ENCODE data around the gene ARL6IP5.
A peak's percentile ranks its signal among the peaks of the same experiment; 100 is the strongest.

Gene ARL6IP5

DNA sequence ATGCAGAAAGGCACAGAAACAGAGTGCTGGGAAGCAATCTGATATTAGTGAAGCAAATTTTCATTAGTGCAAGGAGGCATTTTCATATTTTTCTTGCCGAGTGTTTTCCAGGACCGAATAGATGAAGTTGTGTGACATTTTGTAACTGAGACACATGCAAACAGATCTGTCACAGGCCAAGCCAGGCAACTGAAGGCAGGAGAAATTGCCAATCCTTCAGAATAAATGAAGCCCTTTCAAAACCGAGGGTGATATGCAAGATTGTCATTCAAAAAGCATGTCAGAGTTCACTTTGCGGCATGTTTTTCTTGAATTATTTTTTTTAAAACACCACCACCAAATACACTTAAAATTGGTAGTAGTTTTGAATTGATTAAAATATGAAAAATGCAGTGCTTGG is 31.4 kb downstream of the ARL6IP5 start:
- Histone ChIP-seq H3K9me3 (ENCODE audit: low read depth, low read length) (no peaks in the 10 kb centered on the region), H3K9ac (ENCODE audit: insufficient read length) (no peak overlapping the region), H3K27ac (no peak overlapping the region), H3K4me3 (no peak overlapping the region), H3K36me3 (ENCODE audit: insufficient read depth, low read length) (no peaks in the 10 kb centered on the region)
- DNase-seq (ENCODE audit: low read depth, low spot score), result no peak
- TF ChIP-seq EZH2 (IDR thresholded peaks at IDR 0.05) (no peak), FOXP2 (optimal IDR thresholded peaks at IDR 0.05; ENCODE audit: control extremely low read depth, extremely low read length, insufficient read depth) (no peak), POLR2AphosphoS5 (IDR thresholded peaks at IDR 0.05; ENCODE audit: borderline replicate concordance, low read depth, low read length) (no peak)

DNA sequence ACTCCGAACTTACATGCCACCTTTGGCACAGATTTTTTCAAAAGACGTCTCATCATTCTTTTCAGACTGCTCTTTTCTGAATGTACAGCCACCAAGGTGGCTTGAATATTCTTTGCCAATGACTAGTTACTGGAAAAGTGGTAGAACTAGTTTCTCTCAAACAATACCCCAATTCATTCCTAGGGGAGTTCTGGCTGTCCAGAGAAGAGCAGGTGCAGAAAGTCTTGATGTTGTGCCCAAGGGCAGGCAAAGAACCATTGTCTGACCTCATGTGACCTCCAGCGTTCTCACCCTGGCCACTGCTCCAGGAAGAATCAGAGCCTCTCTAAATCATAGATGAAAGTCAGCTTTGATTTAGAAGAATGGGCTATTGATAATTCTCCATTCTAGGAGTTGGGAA is 32.2 kb downstream of the ARL6IP5 start:
- DNase-seq (ENCODE audit: low read depth, low spot score), result no peak
- TF ChIP-seq POLR2AphosphoS5 (IDR thresholded peaks at IDR 0.05; ENCODE audit: borderline replicate concordance, low read depth, low read length) (no peak), EZH2 (IDR thresholded peaks at IDR 0.05) (no peak), FOXP2 (optimal IDR thresholded peaks at IDR 0.05; ENCODE audit: control extremely low read depth, extremely low read length, insufficient read depth) (no peak)
- Histone ChIP-seq H3K36me3 (ENCODE audit: insufficient read depth, low read length) (no peaks in the 10 kb centered on the region), H3K9me3 (ENCODE audit: low read depth, low read length) (no peaks in the 10 kb centered on the region), H3K9ac (ENCODE audit: insufficient read length) (no peak overlapping the region), H3K27ac (no peak overlapping the region), H3K4me3 (no peak overlapping the region)

DNA sequence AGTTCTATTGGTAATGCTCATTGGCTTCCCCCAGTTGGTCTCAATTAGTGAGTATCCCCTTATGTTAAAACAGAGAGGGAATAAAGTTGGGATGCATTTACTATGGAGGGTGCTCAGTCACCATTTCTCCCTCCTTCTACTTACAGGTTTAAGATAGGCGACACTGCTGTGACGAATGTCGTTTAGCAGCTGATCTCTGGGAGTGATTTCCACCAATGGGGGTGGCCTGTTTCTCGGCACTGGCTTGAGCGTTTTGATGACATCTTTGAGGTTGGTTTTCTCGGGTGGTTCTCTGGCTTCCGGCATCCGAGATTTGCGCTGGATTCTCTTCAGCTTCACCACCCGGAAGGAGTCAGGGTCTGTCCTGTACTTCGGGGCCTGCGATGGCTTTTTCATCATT is 33.8 kb downstream of the ARL6IP5 start:
- DNase-seq (ENCODE audit: low read depth, low spot score), result no peak
- no peak overlapping the region for H3K4me3 ChIP-seq
- no peaks in the 10 kb centered on the region for H3K9me3 ChIP-seq (ENCODE audit: low read depth, low read length)
- H3K27ac ChIP-seq, result no peak overlapping the region
- no peaks in the 10 kb centered on the region for H3K36me3 ChIP-seq (ENCODE audit: insufficient read depth, low read length)
- TF ChIP-seq FOXP2 (optimal IDR thresholded peaks at IDR 0.05; ENCODE audit: control extremely low read depth, extremely low read length, insufficient read depth) (no peak), EZH2 (IDR thresholded peaks at IDR 0.05) (no peak), POLR2AphosphoS5 (IDR thresholded peaks at IDR 0.05; ENCODE audit: borderline replicate concordance, low read depth, low read length) (no peak)
- H3K9ac ChIP-seq (ENCODE audit: insufficient read length), result no peak overlapping the region

- H3K4me3 ChIP-seq, result no peak overlapping the region
- no peaks in the 10 kb centered on the region for H3K9me3 ChIP-seq (ENCODE audit: low read depth, low read length)
- DNase-seq (ENCODE audit: low read depth, low spot score), result no peak
- H3K27ac ChIP-seq, result no peak overlapping the region
- H3K36me3 ChIP-seq (ENCODE audit: insufficient read depth, low read length), result no peaks in the 10 kb centered on the region
- H3K9ac ChIP-seq (ENCODE audit: insufficient read length), result no peak overlapping the region
- TF ChIP-seq EZH2 (IDR thresholded peaks at IDR 0.05), result no peak
- no peak for TF ChIP-seq POLR2AphosphoS5 (IDR thresholded peaks at IDR 0.05; ENCODE audit: borderline replicate concordance, low read depth, low read length)
- no peak for TF ChIP-seq FOXP2 (optimal IDR thresholded peaks at IDR 0.05; ENCODE audit: control extremely low read depth, extremely low read length, insufficient read depth)
Observed at GRCh38 chr3:69119138-69119537, 34.4 kb downstream of the ARL6IP5 start.

DNA sequence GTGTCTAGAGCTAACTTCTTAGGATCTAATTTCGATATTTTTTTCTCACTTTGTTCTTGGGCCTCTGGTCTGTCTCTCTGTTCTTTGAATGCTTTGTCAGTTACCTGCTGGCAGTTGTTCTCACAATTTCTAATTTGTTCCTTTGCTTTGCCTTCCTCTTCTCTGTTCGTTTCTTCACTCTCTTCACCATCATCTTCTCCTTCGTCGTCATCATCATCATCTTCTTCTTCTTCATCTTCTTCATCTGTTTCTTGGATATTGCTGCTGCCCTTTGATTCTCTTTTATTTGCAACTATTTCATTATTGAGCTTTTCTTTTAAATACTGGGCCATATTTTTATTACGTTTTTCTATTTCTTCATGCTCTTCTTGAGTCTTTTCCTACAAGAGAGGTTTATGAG is 34.9 kb downstream of the ARL6IP5 start:
- TF ChIP-seq FOXP2 (optimal IDR thresholded peaks at IDR 0.05; ENCODE audit: control extremely low read depth, extremely low read length, insufficient read depth) (no peak), EZH2 (IDR thresholded peaks at IDR 0.05) (no peak), POLR2AphosphoS5 (IDR thresholded peaks at IDR 0.05; ENCODE audit: borderline replicate concordance, low read depth, low read length) (no peak)
- no peak for DNase-seq (ENCODE audit: low read depth, low spot score)
- Histone ChIP-seq H3K9me3 (ENCODE audit: low read depth, low read length) (no peaks in the 10 kb centered on the region), H3K36me3 (ENCODE audit: insufficient read depth, low read length) (no peaks in the 10 kb centered on the region), H3K9ac (ENCODE audit: insufficient read length) (no peak overlapping the region), H3K4me3 (no peak overlapping the region), H3K27ac (no peak overlapping the region)

DNA sequence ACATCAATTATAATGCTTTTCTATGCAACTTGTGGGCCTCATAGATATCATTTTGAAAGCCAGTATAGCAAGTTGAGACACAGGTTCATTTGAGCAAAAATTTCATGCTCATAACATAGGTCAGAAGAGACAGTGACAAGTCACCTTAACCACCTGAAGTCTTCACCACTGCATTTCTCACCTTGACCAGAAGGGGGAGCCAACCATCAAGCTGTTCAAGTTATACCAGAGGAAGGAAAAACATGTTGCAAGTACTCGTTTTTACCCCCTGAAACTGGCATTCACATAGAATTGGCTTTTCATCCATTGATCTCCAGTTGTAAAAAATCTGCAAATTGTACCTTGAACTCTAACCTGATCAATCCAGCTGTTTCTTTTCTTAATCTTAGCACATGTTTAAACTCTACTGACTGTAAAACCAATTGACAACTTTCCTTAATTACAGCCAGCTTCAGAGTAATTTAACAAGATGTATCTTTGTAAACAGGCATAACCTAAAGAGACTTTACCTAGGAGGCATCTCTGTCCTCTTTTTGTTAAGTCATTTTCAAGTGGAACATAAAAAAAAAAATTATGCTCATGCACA is 36.2 kb downstream of the ARL6IP5 start:
- no peak overlapping the region for H3K27ac ChIP-seq
- H3K9me3 ChIP-seq (ENCODE audit: low read depth, low read length), result no peaks in the 10 kb centered on the region
- no peak overlapping the region for H3K9ac ChIP-seq (ENCODE audit: insufficient read length)
- no peaks in the 10 kb centered on the region for H3K36me3 ChIP-seq (ENCODE audit: insufficient read depth, low read length)
- TF ChIP-seq POLR2AphosphoS5 (IDR thresholded peaks at IDR 0.05; ENCODE audit: borderline replicate concordance, low read depth, low read length), result no peak
- TF ChIP-seq EZH2 (IDR thresholded peaks at IDR 0.05), result no peak
- no peak for TF ChIP-seq FOXP2 (optimal IDR thresholded peaks at IDR 0.05; ENCODE audit: control extremely low read depth, extremely low read length, insufficient read depth)
- H3K4me3 ChIP-seq, result no peak overlapping the region
- peak; percentile 35 for DNase-seq (ENCODE audit: low read depth, low spot score)

GRCh38 chr3:69121513-69121912 is 36.8 kb downstream of the ARL6IP5 start:
- no peak overlapping the region for H3K27ac ChIP-seq
- H3K36me3 ChIP-seq (ENCODE audit: insufficient read depth, low read length), result no peaks in the 10 kb centered on the region
- H3K9me3 ChIP-seq (ENCODE audit: low read depth, low read length), result no peaks in the 10 kb centered on the region
- TF ChIP-seq POLR2AphosphoS5 (IDR thresholded peaks at IDR 0.05; ENCODE audit: borderline replicate concordance, low read depth, low read length) (no peak), EZH2 (IDR thresholded peaks at IDR 0.05) (no peak), FOXP2 (optimal IDR thresholded peaks at IDR 0.05; ENCODE audit: control extremely low read depth, extremely low read length, insufficient read depth) (no peak)
- H3K9ac ChIP-seq (ENCODE audit: insufficient read length), result no peak overlapping the region
- no peak overlapping the region for H3K4me3 ChIP-seq
- no peak for DNase-seq (ENCODE audit: low read depth, low spot score)

DNA sequence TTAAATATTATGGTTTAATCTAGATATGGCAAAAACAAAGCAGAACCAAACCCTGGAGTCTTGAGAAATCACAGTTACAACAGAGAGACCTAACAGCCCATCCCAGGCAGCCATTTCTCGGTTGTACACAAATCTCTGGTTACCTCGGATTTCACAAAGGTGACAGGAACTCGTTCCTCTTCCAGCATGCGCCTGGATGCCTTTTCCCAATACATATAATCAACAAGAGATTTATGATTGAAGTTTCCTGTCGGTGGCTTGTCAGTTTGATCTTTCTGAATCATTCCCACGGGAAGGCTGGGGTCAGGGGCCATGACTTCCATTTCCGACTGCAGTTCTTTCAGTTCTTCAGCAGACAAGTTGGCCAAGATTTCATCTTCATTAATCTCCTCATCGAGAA is 37.2 kb downstream of the ARL6IP5 start:
- TF ChIP-seq EZH2 (IDR thresholded peaks at IDR 0.05) (no peak), POLR2AphosphoS5 (IDR thresholded peaks at IDR 0.05; ENCODE audit: borderline replicate concordance, low read depth, low read length) (no peak), FOXP2 (optimal IDR thresholded peaks at IDR 0.05; ENCODE audit: control extremely low read depth, extremely low read length, insufficient read depth) (no peak)
- Histone ChIP-seq H3K9me3 (ENCODE audit: low read depth, low read length) (no peaks in the 10 kb centered on the region), H3K27ac (no peak overlapping the region), H3K4me3 (no peak overlapping the region), H3K9ac (ENCODE audit: insufficient read length) (no peak overlapping the region), H3K36me3 (ENCODE audit: insufficient read depth, low read length) (no peaks in the 10 kb centered on the region)
- DNase-seq (ENCODE audit: low read depth, low spot score), result no peak

DNA sequence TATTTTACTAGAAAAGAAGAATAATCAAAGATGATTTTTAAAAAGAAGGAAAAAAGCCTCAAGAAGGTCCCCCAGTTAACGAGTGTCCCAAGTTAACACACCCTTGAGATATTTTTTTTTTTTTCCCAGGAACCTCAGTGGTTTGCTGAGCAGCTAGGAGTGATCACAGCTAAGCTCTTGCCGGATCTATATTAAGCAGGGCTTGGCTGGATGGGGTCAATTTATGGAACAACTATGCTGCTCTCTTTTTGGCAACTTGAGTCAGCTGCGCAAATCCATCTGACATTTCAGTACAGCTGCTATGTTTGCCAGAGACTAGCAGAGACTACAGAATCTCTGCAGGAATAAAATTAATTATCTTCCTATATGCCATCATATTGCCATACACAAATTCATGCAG is 37.7 kb downstream of the ARL6IP5 start, which contains the start of gene LMOD3:
Gene LMOD3, minus strand, starts transcription at position 193 of the 400 bp plus-strand sequence. CDS start 209 bp downstream, outside the sequence.
- no peak within 1 kb of the TSS for H3K4me3 ChIP-seq
- no peaks in the 10 kb centered on the region for H3K36me3 ChIP-seq (ENCODE audit: insufficient read depth, low read length)
- DNase-seq (ENCODE audit: low read depth, low spot score), result no peak
- H3K9ac ChIP-seq (ENCODE audit: insufficient read length), result no peak within 1 kb of the TSS
- TF ChIP-seq POLR2AphosphoS5 (IDR thresholded peaks at IDR 0.05; ENCODE audit: borderline replicate concordance, low read depth, low read length), result no peak
- TF ChIP-seq EZH2 (IDR thresholded peaks at IDR 0.05), result no peak
- no peak for TF ChIP-seq FOXP2 (optimal IDR thresholded peaks at IDR 0.05; ENCODE audit: control extremely low read depth, extremely low read length, insufficient read depth)
- H3K9me3 ChIP-seq (ENCODE audit: low read depth, low read length), result no peaks in the 10 kb centered on the region
- H3K27ac ChIP-seq, result no peak within 1 kb of the TSS

Measured in SK-N-MC (cell line).